GM12872 (cell line): ENCODE results near the gene NDUFAF8.

Experiments
- TF ChIP-seq, protein P1 (sequence below): IDR thresholded peaks from 3 replicates; pipeline ENCODE4 v1.5.1; 2011; ENCODE audit warnings: low read depth, mild to moderate bottlenecking, low read length, moderate library complexity; ENCODE audit not compliant: insufficient read depth

NDUFAF8 gene, protein sequence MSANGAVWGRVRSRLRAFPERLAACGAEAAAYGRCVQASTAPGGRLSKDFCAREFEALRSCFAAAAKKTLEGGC

DNA sequence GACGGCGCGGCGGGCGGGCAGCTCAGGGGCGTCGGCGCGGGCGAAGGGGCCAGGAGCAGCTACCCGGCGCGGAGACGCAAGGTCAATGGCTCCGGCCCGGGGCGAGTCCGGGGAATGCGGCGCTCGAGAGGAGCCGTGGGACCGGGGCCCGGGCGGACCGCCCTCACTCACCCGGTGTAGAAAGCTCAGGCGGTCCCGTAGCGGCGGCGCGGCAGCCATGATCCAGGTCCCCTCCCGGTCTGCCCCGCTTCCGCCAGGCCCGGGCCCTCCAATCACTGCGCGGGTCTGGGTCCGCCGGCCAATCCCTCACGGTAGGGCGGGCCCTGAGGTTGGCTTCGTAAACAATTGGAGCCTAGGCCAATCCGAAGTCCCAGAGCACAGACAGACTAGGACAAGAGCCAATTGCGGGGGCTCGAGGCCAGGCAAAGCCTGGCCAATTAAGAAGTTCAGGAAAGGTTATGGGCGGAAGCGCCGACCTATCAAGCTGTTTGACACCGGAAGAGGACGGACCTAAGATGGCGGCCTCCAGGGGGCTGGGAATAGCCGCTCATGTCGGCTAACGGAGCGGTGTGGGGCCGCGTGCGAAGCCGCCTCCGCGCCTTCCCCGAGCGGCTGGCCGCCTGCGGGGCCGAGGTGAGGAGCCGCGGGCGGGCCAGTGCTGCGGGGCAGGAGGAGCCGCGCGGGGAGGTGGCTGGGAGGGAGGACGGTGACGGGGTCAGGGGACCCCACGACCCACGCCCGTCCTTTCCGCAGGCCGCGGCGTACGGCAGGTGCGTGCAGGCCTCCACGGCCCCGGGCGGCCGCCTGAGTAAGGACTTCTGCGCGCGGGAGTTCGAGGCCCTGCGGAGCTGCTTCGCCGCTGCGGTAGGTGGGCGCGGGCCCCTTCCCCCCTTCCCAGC, at the start of gene NDUFAF8, which contains the start of gene TEPSIN:
Gene NDUFAF8 (plus strand): TSS at position 504 of the 899 bp plus-strand sequence. CDS start 46 bp downstream, at position 550.
Gene TEPSIN (minus strand): TSS at position 241 of the 899 bp plus-strand sequence. CDS start 22 bp downstream, at position 219.
- TF ChIP-seq, protein P1, sequence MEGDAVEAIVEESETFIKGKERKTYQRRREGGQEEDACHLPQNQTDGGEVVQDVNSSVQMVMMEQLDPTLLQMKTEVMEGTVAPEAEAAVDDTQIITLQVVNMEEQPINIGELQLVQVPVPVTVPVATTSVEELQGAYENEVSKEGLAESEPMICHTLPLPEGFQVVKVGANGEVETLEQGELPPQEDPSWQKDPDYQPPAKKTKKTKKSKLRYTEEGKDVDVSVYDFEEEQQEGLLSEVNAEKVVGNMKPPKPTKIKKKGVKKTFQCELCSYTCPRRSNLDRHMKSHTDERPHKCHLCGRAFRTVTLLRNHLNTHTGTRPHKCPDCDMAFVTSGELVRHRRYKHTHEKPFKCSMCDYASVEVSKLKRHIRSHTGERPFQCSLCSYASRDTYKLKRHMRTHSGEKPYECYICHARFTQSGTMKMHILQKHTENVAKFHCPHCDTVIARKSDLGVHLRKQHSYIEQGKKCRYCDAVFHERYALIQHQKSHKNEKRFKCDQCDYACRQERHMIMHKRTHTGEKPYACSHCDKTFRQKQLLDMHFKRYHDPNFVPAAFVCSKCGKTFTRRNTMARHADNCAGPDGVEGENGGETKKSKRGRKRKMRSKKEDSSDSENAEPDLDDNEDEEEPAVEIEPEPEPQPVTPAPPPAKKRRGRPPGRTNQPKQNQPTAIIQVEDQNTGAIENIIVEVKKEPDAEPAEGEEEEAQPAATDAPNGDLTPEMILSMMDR = no peak

DNA sequence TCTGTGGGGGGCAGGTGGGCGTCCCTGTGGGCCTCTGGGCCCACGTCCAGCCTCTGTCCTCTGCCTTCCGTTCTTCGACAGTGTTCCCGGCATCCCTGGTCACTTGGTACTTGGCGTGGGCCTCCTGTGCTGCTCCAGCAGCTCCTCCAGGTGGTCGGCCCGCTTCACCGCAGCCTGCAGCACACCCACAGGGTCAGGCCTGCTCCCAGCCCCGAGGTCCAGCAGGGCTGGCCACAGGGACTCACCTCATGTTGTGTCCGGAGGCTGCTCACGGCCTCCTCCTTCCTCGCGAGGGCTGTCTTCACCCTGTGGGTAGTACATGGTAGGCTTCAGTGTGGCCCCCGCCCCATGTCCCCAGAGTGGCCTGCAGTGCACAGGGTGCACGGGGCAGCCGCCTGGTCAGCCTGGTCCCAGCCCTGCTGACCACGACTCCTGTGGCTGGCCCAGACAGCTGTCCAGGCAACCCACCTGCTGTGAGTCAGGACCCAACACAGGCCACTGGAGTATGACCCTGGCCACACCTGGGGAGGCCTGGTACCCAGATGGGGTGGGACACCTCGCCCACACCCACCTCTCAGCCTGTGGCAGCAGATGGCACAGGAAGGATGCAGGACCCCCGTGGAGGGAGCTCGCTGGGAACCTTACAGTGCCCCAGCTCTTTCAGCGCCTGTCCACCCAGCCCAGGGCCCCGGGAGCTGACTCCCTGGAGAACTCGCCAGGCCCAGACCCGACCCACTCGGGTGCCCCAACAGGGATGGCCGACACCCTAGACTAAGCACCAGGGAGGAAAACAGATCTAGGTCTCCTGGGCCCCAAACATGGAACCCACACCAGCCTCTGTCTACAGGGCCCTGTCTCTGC, 49.2 kb upstream of the NDUFAF8 start:
- TF ChIP-seq, protein P1 = no peak

DNA sequence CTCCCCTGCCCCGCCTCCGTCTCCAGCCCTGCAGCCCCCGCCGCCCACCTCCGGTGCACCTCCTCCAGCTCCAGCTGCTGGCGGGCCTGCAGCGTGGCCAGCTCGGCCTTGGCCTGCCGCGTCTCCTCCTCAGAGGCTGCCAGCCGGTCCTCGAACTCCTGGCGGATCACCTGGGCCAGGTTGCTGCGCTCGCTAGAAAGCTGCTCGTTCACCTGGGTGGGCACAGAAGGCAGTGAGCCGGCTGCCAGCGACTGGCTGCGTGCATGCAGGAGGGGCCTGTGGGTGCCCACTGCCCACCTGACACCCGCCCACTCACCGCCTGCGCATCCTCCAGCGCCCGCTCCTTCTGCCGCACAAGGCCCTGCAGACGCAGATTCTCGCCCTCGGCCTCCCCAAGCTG, 48.5 kb upstream of the NDUFAF8 start:
- TF ChIP-seq, protein P1 = no peak

DNA sequence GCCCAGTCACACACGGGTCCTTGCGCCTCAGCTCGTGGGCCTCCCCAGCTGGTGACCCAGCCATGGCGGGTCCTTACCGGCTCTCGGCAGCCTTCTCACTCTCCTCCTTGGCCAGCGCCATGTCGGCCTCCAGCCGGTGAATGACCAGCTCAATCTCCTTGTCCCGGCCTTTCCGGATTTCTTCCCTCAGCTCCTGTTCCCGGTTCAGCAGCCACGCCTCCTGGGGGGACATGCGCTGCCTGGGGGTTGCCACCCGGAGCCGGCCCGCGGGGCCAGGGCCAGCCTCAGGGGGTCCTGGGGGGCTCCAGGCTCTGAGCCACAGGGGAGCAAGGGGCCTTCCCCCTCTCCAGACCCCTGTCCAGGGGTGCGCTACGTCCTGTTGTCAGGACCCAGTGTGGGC, 48.0 kb upstream of the NDUFAF8 start:
- TF ChIP-seq, protein P1 = no peak

DNA sequence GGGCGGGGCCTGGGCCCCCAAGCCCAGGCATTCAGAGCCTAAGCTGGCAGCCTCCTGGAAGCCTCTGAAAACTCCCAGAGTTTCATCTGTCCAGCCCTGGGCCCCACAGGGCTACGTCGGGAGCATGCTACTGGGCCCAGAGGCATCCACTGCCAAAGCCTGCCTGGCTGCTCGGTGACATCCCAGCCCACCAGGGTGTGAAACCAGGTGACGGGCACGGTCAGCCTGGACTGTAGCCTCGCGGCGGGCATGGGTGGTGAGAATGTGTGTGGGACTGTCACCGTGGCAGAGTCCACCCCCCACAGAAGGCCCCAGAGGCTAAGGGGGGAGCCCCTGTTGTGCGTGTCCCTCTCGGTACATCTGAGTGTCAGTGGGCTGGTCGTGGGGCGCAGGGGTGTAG, 47.5 kb upstream of the NDUFAF8 start:
- TF ChIP-seq, protein P1 = no peak

DNA sequence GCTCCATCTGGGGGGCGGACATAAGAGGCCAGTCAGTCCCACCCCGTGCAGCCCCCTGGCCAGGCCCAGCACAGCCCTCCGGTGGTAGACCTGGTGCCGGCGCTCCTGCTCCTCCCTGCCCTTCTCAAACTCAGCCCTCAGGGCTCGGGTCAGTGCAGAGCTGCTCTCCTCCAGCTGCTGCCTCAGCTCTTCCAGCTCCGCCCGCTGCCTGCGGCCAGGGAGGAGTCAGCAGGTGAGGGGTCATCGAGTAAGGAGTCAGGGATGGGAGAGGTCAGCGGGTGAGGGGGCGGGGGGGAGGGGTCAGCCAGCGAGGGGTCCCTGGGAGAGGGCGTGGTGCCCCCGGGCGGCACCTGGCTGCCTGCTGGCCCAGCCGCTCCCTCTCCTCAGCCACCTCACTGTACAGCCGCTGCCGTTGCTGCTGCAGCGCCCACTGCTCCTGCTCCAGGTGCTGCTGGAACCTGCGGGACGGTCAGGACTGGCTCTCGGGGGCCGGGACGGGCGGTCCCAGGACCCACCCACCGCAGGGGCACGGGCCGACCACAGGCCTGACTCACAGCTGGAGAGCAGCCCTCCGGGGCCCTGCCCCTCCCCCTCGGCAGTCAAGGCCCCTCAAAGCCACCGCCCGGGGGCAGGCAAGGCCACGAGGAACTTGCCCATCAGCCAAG, 46.6 kb upstream of the NDUFAF8 start:
- TF ChIP-seq, protein P1 = no peak
